NCI-H1105 treated with DMSO at 0.1 percent for 48 hours (cell line): ENCODE measurements around the gene KLHL6.
"Not testable (repeated sequence)": the region's sequence is repeated elsewhere in the genome, so short reads cannot be mapped to it uniquely, and the experiment has no call there.

Experiments
- DNase-seq: peaks from one replicate; lab custom pipeline; 2025; lab: John Stamatoyannopoulos, UW

The KLHL6 gene

DNA sequence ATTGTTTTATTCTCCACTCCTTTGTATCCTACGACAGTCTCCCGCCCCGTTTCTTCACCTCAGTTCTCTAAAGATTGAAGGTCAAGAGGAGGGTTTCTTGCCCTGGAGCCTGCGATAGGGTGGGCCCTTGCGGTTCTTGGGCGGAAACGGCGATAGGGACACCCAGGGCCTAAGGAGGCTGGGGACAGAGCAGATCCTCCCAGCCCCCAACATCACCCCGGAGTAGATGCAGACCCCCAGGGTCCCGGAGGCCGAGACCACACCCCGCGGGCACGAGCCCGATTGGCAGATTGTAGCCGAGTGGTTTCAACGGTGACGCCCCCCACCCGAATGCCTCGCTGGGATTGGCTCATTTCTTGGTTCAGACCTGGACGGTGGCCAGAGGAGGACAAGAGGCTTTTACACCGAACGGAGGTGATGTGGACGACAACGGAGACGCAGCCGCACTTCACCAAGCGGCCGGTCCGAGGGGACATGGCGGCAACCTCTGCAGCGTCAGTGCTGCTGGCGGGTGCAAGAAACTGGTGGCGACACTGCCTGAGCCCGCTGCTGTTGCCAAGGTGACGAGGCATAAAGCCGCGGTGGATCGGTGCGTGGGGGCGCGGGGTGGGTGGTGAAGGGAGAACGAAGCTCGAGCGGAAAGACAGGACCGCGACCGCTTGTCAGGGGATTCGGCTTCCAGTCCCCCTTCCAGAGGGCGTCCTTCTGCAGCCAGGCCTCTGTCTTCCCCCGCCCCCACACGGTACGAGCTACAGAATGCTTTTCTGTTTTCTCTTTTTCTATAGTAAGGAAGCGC lies 108.1 kb downstream of the KLHL6 start:
- DNase-seq: peak; percentile 99

DNA sequence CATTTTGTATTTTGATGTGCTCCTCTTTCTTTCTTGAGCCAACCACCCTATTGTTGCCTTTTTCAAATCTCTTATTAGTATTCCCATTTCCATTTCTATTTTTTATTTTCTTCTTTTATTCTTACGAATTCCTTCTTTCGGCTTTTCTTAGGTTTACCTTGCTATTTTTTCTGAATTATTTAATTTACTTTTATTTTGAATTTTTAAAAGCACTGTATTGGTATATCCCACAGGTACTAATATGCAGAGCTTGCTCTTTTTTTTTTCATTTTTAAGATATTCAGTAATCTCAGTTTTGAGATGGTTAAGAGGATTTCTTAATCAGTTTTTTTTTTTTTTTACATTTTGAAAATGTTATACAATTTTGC lies 108.7 kb downstream of the KLHL6 start:
- DNase-seq: peak; percentile 21

GRCh38 chr3:183444748-183445147 lies 110.8 kb downstream of the KLHL6 start:
- DNase-seq: no peak

GRCh38 chr3:183443395-183444385 lies 111.8 kb downstream of the KLHL6 start:
- no peak for DNase-seq

GRCh38 chr3:183442994-183443393 lies 112.5 kb downstream of the KLHL6 start:
- DNase-seq: no peak

DNA sequence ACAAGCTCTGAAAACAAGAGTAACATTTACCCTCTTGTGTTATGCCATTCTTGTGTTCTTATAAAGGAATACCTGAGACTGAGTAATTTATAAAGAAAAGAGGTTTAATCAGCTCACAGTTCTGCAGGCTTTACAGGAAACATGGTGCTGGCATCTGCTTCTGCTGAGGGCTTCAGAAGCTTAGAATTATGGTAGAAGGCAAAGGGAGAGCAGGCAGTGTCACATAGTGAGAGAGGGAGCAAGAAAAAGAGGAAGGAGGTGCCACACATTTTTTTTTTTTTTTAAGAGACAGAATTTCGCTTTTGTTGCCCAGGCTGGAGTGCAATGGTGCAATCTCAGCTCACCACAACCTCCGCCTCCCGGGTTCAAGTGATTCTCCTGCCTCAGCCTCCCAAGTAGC lies 115.0 kb downstream of the KLHL6 start:
- DNase-seq: not testable (repeated sequence)

- no peak for DNase-seq
These were observed 116.0 kb downstream of the KLHL6 start for GRCh38 chr3:183439515-183439914.

DNA sequence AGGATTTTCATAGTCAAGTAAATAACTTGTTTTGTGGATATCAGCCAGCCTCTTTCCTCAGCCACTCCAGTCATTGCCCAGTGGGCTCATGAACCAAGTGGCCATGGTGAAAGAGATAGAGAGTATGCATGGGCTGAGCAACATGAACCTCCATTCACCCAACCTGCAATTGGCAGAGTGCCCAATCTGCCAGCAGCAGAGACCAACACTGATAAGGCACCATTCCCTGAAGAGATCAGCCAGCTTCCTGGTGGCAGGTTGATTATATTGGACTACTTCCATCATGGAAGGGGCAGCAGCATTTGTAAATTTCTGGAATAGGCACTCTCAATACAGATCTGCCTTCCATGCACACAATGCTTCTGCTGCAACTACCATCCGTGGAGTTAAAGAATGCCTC lies 116.8 kb downstream of the KLHL6 start:
- peak; percentile 65 for DNase-seq

- no peak for DNase-seq
These were observed 117.6 kb downstream of the KLHL6 start for GRCh38 chr3:183437666-183438564.
